Fibroblast of mammary gland (primary cell): ENCODE results near the gene ARHGAP18.

ENCODE experiments used
- DNase-seq: peaks from one replicate; pipeline ENCODE4 v3.0.0-alpha.2; 2010; ENCODE audit warnings: low read depth
- H3K4me3 ChIP-seq: 2 replicates; pipeline ENCODE4 v1.5.1; 2011; ENCODE audit warnings: low read depth, mild to moderate bottlenecking, low read length, moderate library complexity; ENCODE audit not compliant: control insufficient read depth
- TF ChIP-seq, protein P1 (sequence below): conservative IDR thresholded peaks from 2 replicates; pipeline ENCODE4 v1.5.1; 2011; ENCODE audit warnings: low read depth, low read length, inconsistent platforms; ENCODE audit not compliant: control insufficient read depth, insufficient read depth

The ARHGAP18 gene

DNA sequence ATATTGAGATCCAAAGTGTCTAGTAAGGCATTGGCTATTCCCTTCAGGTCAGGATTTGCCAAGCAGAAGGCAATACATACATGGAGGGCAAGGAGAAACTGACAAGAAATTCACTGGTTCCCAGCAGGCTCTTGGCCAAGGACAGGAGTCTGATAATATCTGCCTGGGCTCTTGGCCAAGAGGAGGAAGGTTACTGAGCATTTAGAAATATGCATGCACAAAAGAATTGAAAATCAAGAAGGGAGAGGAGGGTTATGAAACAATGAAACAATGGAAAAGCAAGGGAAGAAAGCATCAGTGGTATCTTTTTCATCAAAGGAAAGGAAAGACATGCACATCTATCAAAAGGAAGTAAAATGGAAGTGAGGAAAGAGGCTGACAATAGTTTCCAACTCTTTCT is 42.4 kb downstream of the ARHGAP18 start:
- no peak for DNase-seq
- no peak overlapping the region for H3K4me3 ChIP-seq
- TF ChIP-seq, protein P1, sequence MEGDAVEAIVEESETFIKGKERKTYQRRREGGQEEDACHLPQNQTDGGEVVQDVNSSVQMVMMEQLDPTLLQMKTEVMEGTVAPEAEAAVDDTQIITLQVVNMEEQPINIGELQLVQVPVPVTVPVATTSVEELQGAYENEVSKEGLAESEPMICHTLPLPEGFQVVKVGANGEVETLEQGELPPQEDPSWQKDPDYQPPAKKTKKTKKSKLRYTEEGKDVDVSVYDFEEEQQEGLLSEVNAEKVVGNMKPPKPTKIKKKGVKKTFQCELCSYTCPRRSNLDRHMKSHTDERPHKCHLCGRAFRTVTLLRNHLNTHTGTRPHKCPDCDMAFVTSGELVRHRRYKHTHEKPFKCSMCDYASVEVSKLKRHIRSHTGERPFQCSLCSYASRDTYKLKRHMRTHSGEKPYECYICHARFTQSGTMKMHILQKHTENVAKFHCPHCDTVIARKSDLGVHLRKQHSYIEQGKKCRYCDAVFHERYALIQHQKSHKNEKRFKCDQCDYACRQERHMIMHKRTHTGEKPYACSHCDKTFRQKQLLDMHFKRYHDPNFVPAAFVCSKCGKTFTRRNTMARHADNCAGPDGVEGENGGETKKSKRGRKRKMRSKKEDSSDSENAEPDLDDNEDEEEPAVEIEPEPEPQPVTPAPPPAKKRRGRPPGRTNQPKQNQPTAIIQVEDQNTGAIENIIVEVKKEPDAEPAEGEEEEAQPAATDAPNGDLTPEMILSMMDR = no peak

DNA sequence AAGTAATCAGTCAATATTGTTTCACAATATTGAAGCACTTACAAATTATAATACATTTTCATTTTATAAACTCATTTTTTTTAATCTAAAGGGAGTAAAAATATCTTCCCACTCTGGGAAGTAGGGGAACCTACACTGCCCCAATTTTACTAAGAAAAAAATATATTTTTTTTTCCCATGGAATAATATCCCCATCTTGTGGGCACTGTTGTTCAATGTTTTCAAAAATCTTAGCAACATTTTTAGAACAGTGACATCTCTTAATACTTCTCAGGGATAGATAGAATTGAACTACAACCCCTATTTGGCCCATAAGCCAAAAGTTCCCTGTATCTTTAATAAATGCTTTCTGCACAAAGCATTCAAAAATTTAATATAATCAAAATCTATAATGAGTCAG is 42.9 kb downstream of the ARHGAP18 start:
- H3K4me3 ChIP-seq = no peak overlapping the region
- TF ChIP-seq, protein P1 = no peak
- DNase-seq = no peak

DNA sequence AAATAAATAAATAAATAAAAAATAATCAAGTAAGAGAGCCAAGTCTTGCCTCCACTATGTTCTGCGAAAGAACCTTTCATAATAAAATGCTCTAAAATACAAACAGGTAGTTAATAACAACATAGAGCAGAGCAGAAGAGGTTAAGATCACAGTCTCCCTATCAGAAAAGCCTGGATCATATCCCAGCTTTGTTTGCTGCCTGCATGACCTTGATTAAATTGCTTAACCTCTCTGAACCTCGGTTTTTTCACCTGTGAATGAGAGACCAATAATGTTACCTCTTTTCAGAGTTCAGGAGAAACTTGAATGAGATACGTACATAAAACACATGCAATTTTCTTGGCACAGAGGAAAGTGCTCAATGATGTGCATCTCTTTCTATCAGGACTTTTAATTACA is 44.4 kb downstream of the ARHGAP18 start:
- no peak overlapping the region for H3K4me3 ChIP-seq
- DNase-seq = no peak
- TF ChIP-seq, protein P1 = no peak

DNA sequence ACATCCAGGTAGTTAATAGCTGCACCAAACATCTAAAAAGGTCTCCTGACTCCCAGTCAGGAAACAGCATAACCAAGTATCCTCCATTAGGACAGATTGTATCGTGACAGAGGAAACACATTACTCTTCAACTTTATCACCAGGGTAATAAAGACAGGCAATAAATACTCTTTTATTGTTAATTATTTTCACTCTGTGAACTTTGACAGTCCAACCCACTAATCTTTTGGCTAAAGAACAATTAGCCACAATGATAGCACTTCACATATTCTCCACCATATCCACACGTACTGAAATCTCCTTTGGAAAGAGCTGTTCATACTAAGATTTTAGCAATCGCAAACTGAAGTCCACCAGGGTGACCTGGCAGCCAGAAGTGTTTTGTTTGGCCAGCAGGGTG is 46.4 kb downstream of the ARHGAP18 start:
- no peak overlapping the region for H3K4me3 ChIP-seq
- TF ChIP-seq, protein P1 = no peak
- no peak for DNase-seq

DNA sequence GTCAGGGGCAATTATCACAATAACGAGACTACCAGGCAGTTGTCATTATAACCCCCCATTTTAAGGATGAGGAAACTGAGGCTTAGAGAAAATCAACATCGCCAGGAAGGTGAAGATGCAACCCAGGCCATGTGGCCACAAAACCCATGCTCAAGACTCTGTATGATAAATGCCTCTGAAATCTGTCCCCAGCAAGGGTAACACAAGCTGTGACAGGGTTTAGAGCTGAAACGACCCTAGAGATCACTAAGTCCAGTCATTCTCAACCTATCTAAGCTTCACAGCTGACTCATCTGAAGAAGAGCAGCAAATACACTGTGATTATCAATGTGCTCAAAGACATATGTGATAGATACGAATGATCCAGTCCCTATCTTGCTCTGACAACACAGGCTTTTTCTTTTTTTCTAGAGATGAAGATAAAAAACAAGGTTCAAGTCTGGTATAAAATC is 47.0 kb downstream of the ARHGAP18 start:
- TF ChIP-seq, protein P1 = no peak
- no peak for DNase-seq
- H3K4me3 ChIP-seq = no peak overlapping the region

DNA sequence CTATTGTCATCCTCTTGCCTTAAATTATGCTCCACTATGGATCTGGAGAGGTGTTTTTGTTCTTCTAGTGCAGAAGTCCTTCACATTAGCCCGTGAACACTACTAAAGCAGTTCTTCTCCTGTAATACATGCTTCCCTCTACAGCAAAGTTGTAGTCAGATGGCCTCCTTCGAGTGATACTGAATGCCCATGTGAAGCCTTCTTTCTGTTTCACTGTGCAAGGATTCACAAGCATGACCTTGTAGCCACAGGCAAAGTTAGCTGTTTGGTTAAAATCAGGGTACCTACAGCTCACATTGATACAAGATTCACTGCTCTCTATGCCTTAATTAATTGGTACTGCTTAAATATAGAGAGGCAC is 47.6 kb downstream of the ARHGAP18 start:
- H3K4me3 ChIP-seq = no peak overlapping the region

More for the DNA sequence above, 47.6 kb downstream of the ARHGAP18 start:
- DNase-seq = no peak
- TF ChIP-seq, protein P1 = no peak
